ENCODE measurements around the gene TP53INP2. TPM values are rescaled to one million over a fixed set of nuclear protein-coding genes. Genes with fewer than 3 reads are reported as not detected.
A peak's percentile ranks its signal among the peaks of the same experiment; 100 is the strongest.

Gene TP53INP2
- total and polyA plus RNA-seq, 9 of the 15 experiments (the other 6 are each of a cell fraction or from before 2014, with no cell fraction given) = 0.43 to 5.0 (median 1.3) TPM

- TF ChIP-seq CEBPG (CRISPR knock-in tag; IDR thresholded peaks at IDR 0.05) (no peak), CEBPG (tag; conservative IDR thresholded peaks at IDR 0.05 in 1 of 2, IDR thresholded peaks at IDR 0.05 in 1 of 2) (no peak), SOX6 (IDR thresholded peaks at IDR 0.05) (no peak), BHLHE40 (IDR thresholded peaks at IDR 0.05; ENCODE audit: low read length) (no peak), ZBED1 (IDR thresholded peaks at IDR 0.05) (no peak), ZNF707 (CRISPR knock-in tag; conservative IDR thresholded peaks at IDR 0.05) (no peak)
Measured at GRCh38 chr20:34746674-34747073, 42.5 kb downstream of the TP53INP2 start (continued).

DNA sequence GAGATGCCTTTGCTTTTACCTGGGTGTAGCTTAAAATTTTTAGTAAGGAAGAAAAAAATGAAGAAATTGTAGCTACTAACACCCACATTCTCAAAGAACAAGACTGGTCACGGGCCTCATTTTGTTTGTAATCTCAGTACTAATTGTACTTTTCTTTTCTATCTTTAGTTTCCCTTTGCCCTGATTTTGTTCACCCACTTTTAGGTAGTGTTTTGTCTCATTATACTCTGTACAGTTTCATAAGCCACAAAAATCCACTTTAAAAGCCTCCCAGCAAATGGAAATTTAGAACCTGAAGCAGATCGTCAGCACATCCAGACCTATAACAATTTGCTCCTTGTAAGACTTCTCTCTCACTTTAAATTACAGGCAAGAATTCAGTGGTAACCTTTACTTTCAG, 43.3 kb downstream of the TP53INP2 start:
- Histone ChIP-seq H3K9me3 (replicated peaks; ENCODE audit: control insufficient read depth, insufficient read depth, low read depth, low read length) (no peaks in the 10 kb centered on the region), H3K4me1 (replicated peaks in 1 of 2; ENCODE audit: control insufficient read depth in 2 of 2, insufficient read depth in 2 of 2, low read length in 2 of 2) (no peaks in the 10 kb centered on the region), H3K9ac (ENCODE audit: insufficient read depth in 1 of 2, low read depth in 2 of 2, low read length in 2 of 2) (no peak overlapping the region), H4K20me1 (replicated peaks; ENCODE audit: control insufficient read depth, insufficient read depth, low read length) (no peaks in the 10 kb centered on the region), H3K4me2 (ENCODE audit: insufficient read depth, low read length) (no peak overlapping the region), H3K4me3 (no peak overlapping the region), H3K27me3 (ENCODE audit: control insufficient read depth in 2 of 2, insufficient read depth in 2 of 2, low read length in 2 of 2) (no peaks in the 10 kb centered on the region), H3K79me2 (ENCODE audit: control insufficient read depth, insufficient read depth, low read length) (no peaks in the 10 kb centered on the region), H3K9me1 (ENCODE audit: control insufficient read depth, insufficient read depth, low read length) (no peaks in the 10 kb centered on the region), H2AFZ (ENCODE audit: low read depth, low read length) (no peak overlapping the region), H3K27ac (ENCODE audit: extremely low read depth, low read depth, low read length) (no peak overlapping the region), H3K36me3 (ENCODE audit: control insufficient read depth, insufficient read depth, low read length) (peaks cover 78% of the 10 kb centered on the region; the same call in 2 of the 3 replicates)
- FAIRE-seq (peak; percentile 19), ATAC-seq (no peak), DNase-seq (ENCODE audit: extremely low read depth in 1 of 4, low spot score in 3 of 4) (no peak)
- BruUV-seq (replicated peaks) = no TSS peak
- TF ChIP-seq ZBTB17 (CRISPR knock-in tag; IDR thresholded peaks at IDR 0.05) = no peak
- WGBS (ENCODE audit: insufficient coverage, low coverage, missing lambda C conversion rate) = 95% methylated on average over 2 of the region's 2 CpGs
- POLR2A ChIA-PET = interaction anchor here (1.2 kb wide), 1 partner anchor 8 kb away, joined by 3 read pairs; no protein-coding TSS in a partner anchor
- intact Hi-C loops (cut with micrococcal nuclease) (no loop called here), in situ Hi-C loops (cut with MboI) (no loop called here)
- CTCF ChIA-PET (ENCODE audit: low intra/inter-chr PET ratio) = no interaction called here
